NCI-H748 treated with DMSO at 0.1 percent for 48 hours (cell line): ENCODE measurements around the gene MYG1.
A peak's percentile ranks its signal among the peaks of the same experiment; 100 is the strongest.
"Not testable (repeated sequence)": the region's sequence is repeated elsewhere in the genome, so short reads cannot be mapped to it uniquely, and the experiment has no call there.

Experiments used
- DNase-seq: peaks from one replicate; lab custom pipeline; 2025; lab: John Stamatoyannopoulos, UW

Gene MYG1

GRCh38 chr12:53327435-53328042, 28.0 kb downstream of the MYG1 start:
- DNase-seq, result no peak

DNA sequence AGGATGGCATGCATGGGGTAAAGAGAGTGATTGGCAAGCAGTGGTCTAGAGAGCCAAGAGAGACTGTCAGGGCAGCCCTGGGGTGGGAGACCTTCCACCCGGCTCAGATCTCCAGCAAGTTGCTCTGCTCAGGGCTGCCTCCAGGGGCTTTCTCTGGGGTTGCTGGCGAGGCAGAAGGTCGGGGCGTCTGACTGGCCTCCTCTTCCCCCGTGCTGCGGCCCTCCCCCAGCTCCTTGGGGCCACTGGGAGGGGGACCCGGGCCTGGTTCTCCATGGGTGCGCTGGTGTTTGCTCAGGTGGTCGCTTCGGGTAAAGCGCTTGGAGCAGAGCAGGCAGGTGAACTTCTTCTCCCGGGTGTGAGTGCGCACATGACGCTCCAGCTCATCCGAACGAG, 28.5 kb downstream of the MYG1 start:
- DNase-seq, result no peak

DNA sequence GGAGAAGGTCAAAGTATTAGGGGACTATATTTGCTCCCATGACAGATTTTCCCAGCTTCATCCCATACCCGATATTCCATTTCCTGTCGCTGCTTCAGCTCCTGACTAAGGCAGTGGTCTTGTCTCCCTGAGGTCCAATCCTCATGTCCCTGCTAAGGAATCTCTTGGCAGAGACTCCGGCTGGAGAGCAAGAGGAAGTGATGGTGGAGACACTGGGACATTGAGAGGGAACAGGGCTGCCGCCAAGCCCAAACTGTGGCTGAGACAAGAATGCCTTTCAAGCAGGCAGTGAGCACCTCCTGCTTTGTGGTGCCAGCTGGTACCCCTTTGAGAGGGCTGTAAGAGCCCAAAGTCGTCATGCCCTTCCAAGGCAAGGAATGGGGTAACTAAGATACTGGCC, 31.2 kb downstream of the MYG1 start:
- DNase-seq, result no peak

DNA sequence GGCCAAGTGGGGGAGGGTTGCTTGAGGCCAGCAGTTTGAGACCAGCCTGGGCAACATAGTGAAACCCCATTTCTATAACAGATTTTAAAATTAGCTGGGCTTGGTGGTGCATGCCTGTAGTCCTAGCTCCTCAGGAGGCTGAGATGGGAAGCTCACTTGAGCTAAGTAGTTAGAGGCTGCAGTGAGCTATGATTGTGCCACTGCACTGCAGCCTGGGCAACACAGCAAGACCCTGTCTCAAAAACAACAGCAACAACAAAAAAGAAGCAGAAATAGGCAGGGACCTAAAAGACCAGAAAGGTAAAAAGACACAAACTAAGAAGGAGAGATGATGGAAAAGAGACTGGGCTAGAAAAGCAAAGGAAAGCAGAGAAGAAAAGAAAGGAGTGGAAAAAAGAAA, 32.8 kb downstream of the MYG1 start:
- not testable (repeated sequence) for DNase-seq

- DNase-seq, result no peak
Measured at GRCh38 chr12:53332744-53333143, 33.2 kb downstream of the MYG1 start.

- no peak for DNase-seq
Measured at GRCh38 chr12:53333289-53333688, 33.8 kb downstream of the MYG1 start.

DNA sequence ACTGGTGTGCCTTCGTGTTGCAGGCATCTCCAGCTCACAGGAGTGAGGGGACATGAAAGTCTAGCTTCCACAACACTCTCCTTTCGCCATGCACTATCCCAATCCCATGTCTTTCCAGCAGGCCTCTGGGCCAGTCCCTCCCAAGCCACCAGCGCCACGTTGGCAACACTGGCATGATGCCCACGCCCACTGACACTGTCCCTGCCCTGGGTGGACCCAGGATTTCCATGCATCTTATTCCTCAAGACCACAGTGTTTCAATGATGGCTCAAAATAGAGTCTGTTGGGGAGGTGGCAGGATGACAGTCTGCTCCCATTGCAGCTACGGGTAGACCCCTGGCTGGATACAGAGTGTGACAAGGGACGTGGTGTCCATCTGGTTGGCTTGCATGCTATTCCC, 34.4 kb downstream of the MYG1 start:
- no peak for DNase-seq

DNA sequence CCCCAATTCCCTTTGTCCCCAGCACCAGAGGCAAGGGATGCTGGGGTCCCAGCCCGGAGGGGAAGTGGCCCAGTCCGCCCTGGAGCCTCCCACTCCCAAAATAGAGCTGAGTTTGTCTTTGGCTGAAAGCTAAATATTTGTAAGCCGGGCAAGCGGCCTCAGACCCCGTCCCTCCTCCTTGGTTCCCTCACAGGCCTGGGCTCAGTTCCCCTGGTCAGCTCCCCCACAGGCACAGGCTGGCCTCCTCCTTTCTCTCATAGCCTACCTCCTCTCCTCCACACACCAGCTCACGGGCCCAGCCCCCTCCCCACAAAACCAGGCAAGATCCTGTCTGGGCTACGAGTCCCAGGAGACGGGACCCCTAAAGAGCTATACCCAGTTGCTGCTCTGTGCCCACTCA, 35.3 kb downstream of the MYG1 start:
- no peak for DNase-seq

GRCh38 chr12:53336181-53336681, 36.7 kb downstream of the MYG1 start, which contains the start of gene SP7:
SP7 (minus strand) TSS chr12:53336354; CDS start chr12:53335646, 708 bp downstream.
- no peak for DNase-seq

- no peak for DNase-seq
Measured at GRCh38 chr12:53338017-53338416, 38.5 kb downstream of the MYG1 start.

DNA sequence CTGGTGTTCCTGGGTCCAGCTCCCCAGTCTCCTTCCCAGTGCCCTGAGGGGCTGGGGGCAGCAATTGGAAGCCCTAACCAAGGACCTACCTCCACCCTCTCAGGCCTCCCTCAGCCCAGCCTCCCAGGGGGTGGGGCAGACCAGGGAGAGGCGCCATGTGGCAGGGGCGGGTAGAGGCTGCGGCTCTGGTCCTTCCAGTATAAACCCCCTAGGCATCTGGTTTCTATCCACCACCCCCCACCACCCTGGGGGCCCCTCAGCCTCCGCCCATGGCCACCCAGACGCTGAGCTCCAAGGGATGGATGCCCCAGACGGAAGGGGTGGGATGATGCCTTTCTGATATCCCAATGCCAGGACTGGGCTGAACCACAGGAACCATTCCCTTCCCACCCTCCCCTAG, 39.4 kb downstream of the MYG1 start:
- DNase-seq, result no peak

DNA sequence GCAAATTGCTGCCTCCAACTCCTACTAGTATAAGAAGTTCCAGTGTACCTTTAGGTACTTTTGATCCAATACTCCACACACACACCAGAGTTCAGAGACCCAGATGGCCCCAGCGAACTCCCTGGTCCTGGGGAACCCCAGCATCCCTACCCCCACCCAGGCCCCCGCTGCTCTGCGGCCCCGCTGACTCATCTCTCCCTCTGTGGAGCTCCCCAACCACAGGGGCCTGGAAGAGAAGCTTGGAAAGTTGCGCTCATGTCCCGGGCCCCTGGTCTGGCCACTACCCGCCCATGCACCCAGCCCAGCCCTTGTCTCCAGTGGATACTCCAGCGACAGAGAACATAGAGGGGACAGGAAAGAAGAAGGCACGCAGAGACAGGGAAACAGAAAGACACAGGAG, 40.9 kb downstream of the MYG1 start:
- no peak for DNase-seq

- no peak for DNase-seq
Measured at GRCh38 chr12:53343449-53343848, 44.0 kb downstream of the MYG1 start.

- DNase-seq, result no peak
Measured at GRCh38 chr12:53343969-53344368, 44.5 kb downstream of the MYG1 start.

GRCh38 chr12:53344487-53344823, 45.0 kb downstream of the MYG1 start:
- DNase-seq, result no peak

- peak; percentile 10 for DNase-seq
Measured at GRCh38 chr12:53344824-53345485, 45.5 kb downstream of the MYG1 start.

- no peak for DNase-seq
Measured at GRCh38 chr12:53345486-53346188, 46.1 kb downstream of the MYG1 start.

DNA sequence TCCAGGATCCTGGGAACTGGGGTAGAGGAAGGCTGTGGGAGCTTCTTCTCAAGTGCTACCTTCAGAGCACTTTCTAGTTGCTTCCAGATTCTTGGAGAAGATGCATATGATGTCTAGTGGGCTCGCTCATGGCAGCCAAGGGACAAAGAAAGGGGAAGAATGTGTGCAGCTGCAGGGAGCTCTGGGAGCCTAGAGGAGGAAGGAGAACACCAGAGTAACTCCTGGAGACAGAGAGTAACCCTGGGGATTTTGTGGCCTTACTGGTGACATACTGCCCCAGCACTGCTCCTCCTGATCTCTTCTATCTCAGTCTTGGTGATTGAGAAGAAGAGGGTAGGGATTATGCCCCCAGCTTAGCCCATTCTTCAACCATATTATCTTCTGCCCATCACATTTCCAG, 47.0 kb downstream of the MYG1 start:
- DNase-seq, result no peak

DNA sequence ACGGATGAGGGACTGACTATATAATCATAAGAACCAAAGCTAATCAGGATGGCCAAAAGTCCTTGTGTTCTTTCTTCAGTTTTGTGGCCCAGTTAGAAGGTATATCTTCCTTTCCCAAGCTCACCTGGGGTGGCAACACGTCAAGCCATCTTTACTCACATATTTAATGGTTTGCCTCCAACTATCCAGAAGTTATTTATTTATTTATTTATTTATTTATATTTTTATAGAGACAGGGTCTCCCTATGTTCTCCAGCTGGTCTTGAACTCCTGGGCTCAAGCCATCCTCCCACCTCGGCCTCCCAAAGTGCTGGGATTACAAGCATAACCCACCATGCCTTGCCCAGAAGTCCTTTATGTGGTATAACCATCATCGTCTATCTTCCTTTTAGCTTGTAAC, 48.4 kb downstream of the MYG1 start:
- DNase-seq, result no peak

GRCh38 chr12:53352331-53353256, 53.1 kb downstream of the MYG1 start:
- DNase-seq, result peak; percentile 68

GRCh38 chr12:53353257-53353655, 53.8 kb downstream of the MYG1 start:
- DNase-seq, result no peak

DNA sequence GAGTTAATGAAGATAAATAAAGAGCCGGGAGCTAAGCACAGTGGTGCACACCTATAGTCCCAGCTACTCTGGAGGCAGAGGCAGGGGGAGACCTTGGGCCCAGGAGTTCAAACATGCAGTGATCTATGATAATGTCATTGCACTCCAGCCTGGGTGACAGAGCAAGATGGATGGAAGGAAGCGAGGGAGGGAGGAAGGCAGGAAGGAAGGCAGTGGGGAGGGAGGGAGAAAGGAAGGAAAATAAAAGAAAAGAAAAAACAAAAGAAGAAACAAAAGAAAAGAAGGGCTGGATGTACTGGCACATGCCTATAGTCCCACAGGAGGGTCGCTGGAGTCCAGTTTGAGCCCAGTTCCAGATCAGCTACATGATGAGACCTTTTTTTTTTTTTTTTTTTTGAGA, 55.6 kb downstream of the MYG1 start:
- DNase-seq, result no peak
